Measurements from ENCODE around the gene IL1R2.

GRCh38 chr2:102034683-102035548, 43.2 kb downstream of the IL1R2 start:
- TF ChIP-seq GATA3 (IDR thresholded peaks at IDR 0.05; ENCODE audit: low read depth, low read length) (no peak), GATA2 (IDR thresholded peaks at IDR 0.05; ENCODE audit: low read depth, low read length) (no peak)

All from SH-SY5Y (cell line).